Neuronal stem cell (in vitro differentiated cells): Measurements from ENCODE around the gene RPIA.
A peak's percentile ranks its signal among the peaks of the same experiment; 100 is the strongest.

Experiments used
- DNase-seq: peaks from one replicate; pipeline ENCODE4 v3.0.0-alpha.2; 2013; ENCODE audit warnings: low spot score
- H2AFZ ChIP-seq: one replicate; pipeline ENCODE4 v1.6.1; 2013; ENCODE audit warnings: mild to moderate bottlenecking, low read length, inconsistent platforms
- H2AK5ac ChIP-seq: 2 replicates; pipeline ENCODE4 v1.6.1; 2013; ENCODE audit warnings: low read depth, mild to moderate bottlenecking, inconsistent platforms, low read length, moderate library complexity, mixed read lengths
- H2BK120ac ChIP-seq: 2 replicates; pipeline ENCODE4 v1.6.1; 2013; ENCODE audit warnings: low read depth, mild to moderate bottlenecking, inconsistent platforms, low read length, moderate library complexity, mixed read lengths
- H2BK12ac ChIP-seq: one replicate; pipeline ENCODE4 v1.6.1; 2013; ENCODE audit warnings: low read length, inconsistent platforms
- H2BK15ac ChIP-seq: 2 replicates; pipeline ENCODE4 v1.6.1; 2013; ENCODE audit warnings: mild to moderate bottlenecking, low read length, inconsistent platforms, mixed read lengths
- H2BK5ac ChIP-seq: one replicate; pipeline ENCODE4 v1.6.1; 2013; ENCODE audit warnings: inconsistent platforms, mild to moderate bottlenecking, low read length, moderate library complexity
- H3K14ac ChIP-seq: one replicate; pipeline ENCODE4 v1.6.1; 2013; ENCODE audit warnings: low read length, inconsistent platforms
- H3K18ac ChIP-seq: 2 replicates; pipeline ENCODE4 v1.6.1; 2013; ENCODE audit warnings: low read length, inconsistent platforms
- H3K23ac ChIP-seq: 2 replicates; pipeline ENCODE4 v1.6.1; 2013; ENCODE audit warnings: low read depth, mild to moderate bottlenecking, mixed read lengths, low read length, inconsistent platforms; ENCODE audit not compliant: poor library complexity
- H3K27ac ChIP-seq: replicated peaks from 3 replicates; pipeline ENCODE4 v1.5.1; 2013; ENCODE audit warnings: low read length, inconsistent platforms
- H3K27me3 ChIP-seq, 3 experiments: 2 replicates each; pipeline ENCODE4 v1.6.1; 2013; ENCODE audit warnings: low read length in 3 of 3, mild to moderate bottlenecking in 2 of 3, inconsistent platforms in 1 of 3, low read depth in 1 of 3, mixed read lengths in 1 of 3, moderate library complexity in 1 of 3; ENCODE audit not compliant: control insufficient read depth in 3 of 3, insufficient read depth in 3 of 3
- H3K36me3 ChIP-seq, 2 donors: replicated peaks in 1 of 2; 2 replicates each; pipeline ENCODE4 v1.6.1; 2013; ENCODE audit warnings: low read length in 2 of 2; ENCODE audit not compliant: control insufficient read depth in 2 of 2, insufficient read depth in 2 of 2
- H3K4ac ChIP-seq: 2 replicates; pipeline ENCODE4 v1.6.1; 2013; ENCODE audit warnings: inconsistent platforms, mild to moderate bottlenecking, low read length, moderate library complexity
- H3K4me1 ChIP-seq, 2 donors: 1 replicate in 1 of 2; 2 replicates in 1 of 2; pipeline ENCODE4 v1.6.1; 2013; ENCODE audit warnings: low read length in 2 of 2, low read depth in 1 of 2; ENCODE audit not compliant: control insufficient read depth in 2 of 2, insufficient read depth in 1 of 2
- H3K4me2 ChIP-seq: one replicate; pipeline ENCODE4 v1.6.1; 2013; ENCODE audit warnings: mild to moderate bottlenecking, low read length, inconsistent platforms; ENCODE audit not compliant: insufficient read depth, poor library complexity, severe bottlenecking
- H3K4me3 ChIP-seq, 2 donors: 2 replicates each; pipeline ENCODE4 v1.5.1; 2013; ENCODE audit warnings: low read length in 2 of 2, mild to moderate bottlenecking in 2 of 2, inconsistent platforms in 1 of 2, moderate library complexity in 1 of 2
- H3K79me1 ChIP-seq: one replicate; pipeline ENCODE4 v1.6.1; 2013; ENCODE audit warnings: low read depth, mild to moderate bottlenecking, inconsistent platforms, low read length, moderate library complexity
- H3K9ac ChIP-seq: one replicate; pipeline ENCODE4 v1.6.1; 2013; ENCODE audit warnings: mild to moderate bottlenecking, low read depth, low read length, inconsistent platforms; ENCODE audit not compliant: poor library complexity
- H3K9me3 ChIP-seq, 2 donors: replicated peaks in 1 of 2; 2 replicates each; pipeline versions ENCODE3 to v1.6.1; 2013; ENCODE audit warnings: low read length in 2 of 2, mild to moderate bottlenecking in 2 of 2, inconsistent platforms in 1 of 2, low read depth in 1 of 2, mixed read lengths in 1 of 2, moderate library complexity in 1 of 2; ENCODE audit not compliant: control insufficient read depth in 2 of 2, insufficient read depth in 1 of 2
- H4K8ac ChIP-seq: one replicate; pipeline ENCODE4 v1.6.1; 2013; ENCODE audit warnings: low read depth, mild to moderate bottlenecking, inconsistent platforms, low read length, moderate library complexity
- H4K91ac ChIP-seq: one replicate; pipeline ENCODE4 v1.6.1; 2013; ENCODE audit warnings: low read length, low read depth, mild to moderate bottlenecking, inconsistent platforms; ENCODE audit not compliant: poor library complexity
- WGBS, 2 donors: extraction: QIAGEN DNeasy Blood & Tissue Kit; methylation state at CpG; one replicate each; pipeline ENCODE4 v1.1.7; 2013; ENCODE audit warnings: missing lambda C conversion rate in 2 of 2, mixed read lengths in 1 of 2; ENCODE audit not compliant: insufficient read length in 2 of 2, insufficient replicate concordance in 1 of 2; ENCODE audit errors: extremely low coverage in 2 of 2; 5-methylcytosine and 5-hydroxymethylcytosine counted together

The RPIA gene

GRCh38 chr2:88737385-88737784, 45.9 kb downstream of the RPIA start:
- DNase-seq = no peak
- Histone ChIP-seq H3K9me3 (no peaks in the 10 kb centered on the region), H3K4ac (no peak overlapping the region), H4K91ac (no peak overlapping the region), H2BK5ac (no peak overlapping the region), H3K14ac (no peak overlapping the region), H3K4me2 (no peak overlapping the region), H2BK120ac (no peak overlapping the region), H3K23ac (no peak overlapping the region), H3K4me3 (no peak overlapping the region), H2AK5ac (no peak overlapping the region), H3K27me3 (no peaks in the 10 kb centered on the region), H3K9ac (no peak overlapping the region), H3K18ac (no peak overlapping the region), H3K4me1 (no peaks in the 10 kb centered on the region), H2BK15ac (no peak overlapping the region), H3K36me3 (peaks cover 11 to 82% of the 10 kb centered on the region in 2 donors), H3K79me1 (no peaks in the 10 kb centered on the region), H2AFZ (no peak overlapping the region), H3K27ac (no peak overlapping the region), H4K8ac (no peak overlapping the region), H2BK12ac (no peak overlapping the region)
- WGBS, 2 donors = no CpG with 5 or more reads among the region's 4 CpGs

- H2BK120ac ChIP-seq = no peak overlapping the region
- no peak overlapping the region for H3K4me3 ChIP-seq
- peaks cover 0 to 1% of the 10 kb centered on the region in 2 donors for H3K9me3 ChIP-seq
- H2AK5ac ChIP-seq = no peak overlapping the region
- WGBS, 2 donors = no CpG with 5 or more reads among the region's 3 CpGs
- H3K23ac ChIP-seq = no peak overlapping the region
- peaks cover 13 to 85% of the 10 kb centered on the region in 2 donors for H3K36me3 ChIP-seq
- H2BK12ac ChIP-seq = no peak overlapping the region
- H2AFZ ChIP-seq = no peak overlapping the region
- H3K27ac ChIP-seq = no peak overlapping the region
- no peak overlapping the region for H3K18ac ChIP-seq
- H4K91ac ChIP-seq = no peak overlapping the region
- no peak for DNase-seq
- H3K14ac ChIP-seq = no peak overlapping the region
- no peak overlapping the region for H2BK5ac ChIP-seq
- H3K4ac ChIP-seq = no peak overlapping the region
- H3K4me2 ChIP-seq = no peak overlapping the region
- no peak overlapping the region for H4K8ac ChIP-seq
- H3K79me1 ChIP-seq = no peaks in the 10 kb centered on the region
- no peak overlapping the region for H3K9ac ChIP-seq
- no peak overlapping the region for H2BK15ac ChIP-seq
- no peaks in the 10 kb centered on the region for H3K27me3 ChIP-seq
- no peaks in the 10 kb centered on the region for H3K4me1 ChIP-seq
Observed at GRCh38 chr2:88738271-88738670, 46.8 kb downstream of the RPIA start.

GRCh38 chr2:88739985-88740600, 48.6 kb downstream of the RPIA start:
- H4K8ac ChIP-seq = no peak overlapping the region
- no peak overlapping the region for H3K23ac ChIP-seq
- H3K27ac ChIP-seq = no peak overlapping the region
- no peaks in the 10 kb centered on the region for H3K79me1 ChIP-seq
- no peak overlapping the region for H3K18ac ChIP-seq
- H3K14ac ChIP-seq = no peak overlapping the region
- peaks cover 0 to 7% of the 10 kb centered on the region in 2 donors for H3K9me3 ChIP-seq
- no peaks in the 10 kb centered on the region for H3K4me1 ChIP-seq
- H3K4ac ChIP-seq = no peak overlapping the region
- WGBS, 2 donors = no CpG with 5 or more reads among the region's 7 CpGs
- H4K91ac ChIP-seq = no peak overlapping the region
- peak; percentile 65 for DNase-seq
- H3K9ac ChIP-seq = no peak overlapping the region
- H3K4me3 ChIP-seq = no peak overlapping the region
- no peak overlapping the region for H2BK12ac ChIP-seq
- no peak overlapping the region for H2BK120ac ChIP-seq
- no peak overlapping the region for H3K4me2 ChIP-seq
- H2BK5ac ChIP-seq = no peak overlapping the region
- H2AK5ac ChIP-seq = no peak overlapping the region
- no peaks in the 10 kb centered on the region for H3K27me3 ChIP-seq
- no peak overlapping the region for H2AFZ ChIP-seq
- H2BK15ac ChIP-seq = no peak overlapping the region
- peaks cover 13 to 85% of the 10 kb centered on the region in 2 donors for H3K36me3 ChIP-seq

- Histone ChIP-seq H3K14ac (no peak overlapping the region), H2BK5ac (no peak overlapping the region), H3K23ac (no peak overlapping the region), H3K18ac (no peak overlapping the region), H3K36me3 (peaks cover 3 to 84% of the 10 kb centered on the region in 2 donors), H2BK120ac (no peak overlapping the region), H3K4me2 (no peak overlapping the region), H2BK12ac (no peak overlapping the region), H4K91ac (no peak overlapping the region), H3K27me3 (no peaks in the 10 kb centered on the region), H3K4me1 (peaks cover 0 to 4% of the 10 kb centered on the region in 2 donors), H3K9me3 (peaks cover 0 to 15% of the 10 kb centered on the region in 2 donors), H3K4ac (no peak overlapping the region), H3K9ac (no peak overlapping the region), H2BK15ac (no peak overlapping the region), H4K8ac (no peak overlapping the region), H2AFZ (no peak overlapping the region), H3K27ac (no peak overlapping the region), H3K79me1 (no peaks in the 10 kb centered on the region), H3K4me3 (no peak overlapping the region), H2AK5ac (no peak overlapping the region)
- WGBS, 2 donors = no CpG with 5 or more reads among the region's 6 CpGs
- no peak for DNase-seq
Observed at GRCh38 chr2:88746929-88747490, 55.5 kb downstream of the RPIA start.
